BLaER1 treated with 17β-estradiol and CSF1 and Interleukin-3, amounts not matched to agents 10 nM and 100 nM (cell line): ENCODE results near the gene OR2V2.

Experiments
- H3K27ac ChIP-seq, 11 experiments: shearing (Covaris generic); formaldehyde crosslinking; 2 replicates each; pipeline ENCODE4 v1.8.1; 2022
- H3K27me3 ChIP-seq, 11 experiments: shearing (Covaris generic); formaldehyde crosslinking; 2 replicates each; pipeline ENCODE4 v1.8.1; 2022
- H3K36me3 ChIP-seq, 11 experiments: shearing (Covaris generic); formaldehyde crosslinking; 2 replicates each; pipeline ENCODE4 v1.8.1; 2022
- H3K4me1 ChIP-seq, 10 experiments: shearing (Covaris generic); formaldehyde crosslinking; 2 replicates each; pipeline ENCODE4 v1.8.1; 2022
- H3K4me2 ChIP-seq, 11 experiments: shearing (Covaris generic); formaldehyde crosslinking; 2 replicates each; pipeline ENCODE4 v1.8.1; 2022
- H3K4me3 ChIP-seq, 10 experiments: shearing (Covaris generic); formaldehyde crosslinking; 2 replicates each; pipeline ENCODE4 v1.8.1; 2022
- H3K9ac ChIP-seq, 11 experiments: shearing (Covaris generic); formaldehyde crosslinking; 2 replicates each; pipeline ENCODE4 v1.8.1; 2022
- H3K9me3 ChIP-seq, 11 experiments: shearing (Covaris generic); formaldehyde crosslinking; replicated peaks in 1 of 11; 2 replicates each; pipeline ENCODE4 v1.8.1; 2022
- H4K20me1 ChIP-seq, 11 experiments: shearing (Covaris generic); formaldehyde crosslinking; 2 replicates each; pipeline ENCODE4 v1.8.1; 2022
- Cebpa-rat ChIP-seq, 11 experiments: shearing (Covaris generic); IDR thresholded peaks; 2 replicates each; pipeline ENCODE4 v1.8.1; 2022

The OR2V2 gene

DNA sequence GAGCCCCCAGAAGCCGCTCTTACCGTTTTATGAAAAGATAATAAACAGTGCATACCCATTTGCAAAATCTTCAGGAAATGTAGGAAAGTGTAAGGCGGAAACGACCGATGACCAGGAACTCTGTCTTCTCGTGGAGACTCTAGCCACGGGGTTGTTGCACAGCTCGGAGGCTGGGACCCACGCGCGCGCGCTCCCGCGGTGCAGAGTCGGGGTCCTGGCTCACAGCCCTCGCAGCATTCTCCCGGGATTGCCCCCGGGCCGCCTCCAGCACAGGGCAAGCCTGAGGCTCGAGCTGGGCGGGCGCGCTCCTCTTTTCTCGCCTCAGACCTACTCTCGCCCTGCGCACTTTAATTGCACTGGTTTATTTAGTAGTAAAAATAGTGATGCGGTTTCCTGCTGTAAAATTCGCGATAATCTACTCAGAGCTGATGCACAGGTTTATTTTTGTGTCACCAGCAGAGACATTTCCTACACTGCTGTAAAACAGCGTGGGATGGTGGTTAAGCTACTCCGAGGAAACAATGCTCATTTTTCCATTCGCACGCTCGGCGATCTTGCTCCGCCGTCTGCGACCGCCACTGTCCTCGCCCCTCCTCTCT, 42.1 kb downstream of the OR2V2 start:
- no peak for TF ChIP-seq Cebpa-rat (IDR thresholded peaks at IDR 0.05)
- Histone ChIP-seq H3K4me3 (peak overlapping the region; percentile 69 to 91 (median 78)), H3K4me2 (peak overlapping the region; percentile 95 to 100 (median 100)), H3K27ac (peak overlapping the region in 9 of 11 experiments; percentile 25 to 89 (median 78); a peak in 14 of 22 replicates), H3K4me1 (peaks cover 18 to 44% (median 34%) of the 10 kb centered on the region in 10 experiments), H3K9me3 (no peaks in the 10 kb centered on the region), H3K36me3 (no peaks in the 10 kb centered on the region), H3K27me3 (no peaks in the 10 kb centered on the region), H4K20me1 (no peaks in the 10 kb centered on the region), H3K9ac (peak overlapping the region; percentile 83 to 92 (median 86))

DNA sequence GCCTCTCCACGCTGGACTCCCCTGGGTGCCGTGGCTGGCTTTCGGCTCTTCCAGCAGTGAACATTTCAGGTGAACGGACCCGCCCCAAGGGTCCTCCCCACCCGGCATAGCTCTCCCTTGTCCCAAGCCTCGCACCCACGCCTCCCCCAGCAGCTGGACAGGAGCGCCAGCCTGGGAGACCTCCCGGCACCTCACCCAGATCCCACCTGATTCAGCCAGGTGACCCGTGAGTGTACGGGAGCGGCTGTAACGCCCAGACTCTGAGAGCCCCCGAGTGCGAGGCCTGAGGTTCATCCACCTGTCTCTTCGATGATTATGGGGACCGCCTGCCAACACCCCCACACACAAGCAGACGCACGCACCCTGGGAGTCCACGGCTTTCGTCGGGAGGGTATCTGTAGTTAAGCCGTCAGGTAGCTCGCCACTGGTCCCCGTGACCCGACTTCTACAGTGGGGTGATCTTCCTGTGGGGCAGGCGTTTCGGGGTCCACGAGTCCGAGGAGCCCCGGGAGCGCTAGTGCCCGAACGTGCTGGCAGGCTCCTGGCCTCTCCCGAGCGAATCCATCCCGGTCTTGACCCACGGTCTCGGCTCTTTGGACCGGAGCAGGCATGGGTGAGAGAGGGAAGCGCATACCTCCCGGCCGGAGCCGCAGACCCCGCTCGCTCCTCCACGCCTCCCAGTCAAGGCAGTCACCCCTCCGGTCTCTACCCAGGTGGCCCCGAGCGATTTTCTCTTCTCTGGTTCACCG, 42.8 kb downstream of the OR2V2 start:
- H3K9ac ChIP-seq = peak overlapping the region; percentile 83 to 92 (median 86)
- no peaks in the 10 kb centered on the region; a peak in 1 of 22 replicates for H3K36me3 ChIP-seq
- peak overlapping the region in 9 of 11 experiments; percentile 41 to 94 (median 89); a peak in 15 of 22 replicates for H3K27ac ChIP-seq
- H3K4me1 ChIP-seq = peaks cover 13 to 37% (median 28%) of the 10 kb centered on the region in 10 experiments
- no peak for TF ChIP-seq Cebpa-rat (IDR thresholded peaks at IDR 0.05)
- peak overlapping the region; percentile 69 to 91 (median 78) for H3K4me3 ChIP-seq
- H4K20me1 ChIP-seq = no peaks in the 10 kb centered on the region
- no peaks in the 10 kb centered on the region for H3K9me3 ChIP-seq
- H3K4me2 ChIP-seq = peak overlapping the region; percentile 95 to 100 (median 100)
- no peaks in the 10 kb centered on the region for H3K27me3 ChIP-seq

DNA sequence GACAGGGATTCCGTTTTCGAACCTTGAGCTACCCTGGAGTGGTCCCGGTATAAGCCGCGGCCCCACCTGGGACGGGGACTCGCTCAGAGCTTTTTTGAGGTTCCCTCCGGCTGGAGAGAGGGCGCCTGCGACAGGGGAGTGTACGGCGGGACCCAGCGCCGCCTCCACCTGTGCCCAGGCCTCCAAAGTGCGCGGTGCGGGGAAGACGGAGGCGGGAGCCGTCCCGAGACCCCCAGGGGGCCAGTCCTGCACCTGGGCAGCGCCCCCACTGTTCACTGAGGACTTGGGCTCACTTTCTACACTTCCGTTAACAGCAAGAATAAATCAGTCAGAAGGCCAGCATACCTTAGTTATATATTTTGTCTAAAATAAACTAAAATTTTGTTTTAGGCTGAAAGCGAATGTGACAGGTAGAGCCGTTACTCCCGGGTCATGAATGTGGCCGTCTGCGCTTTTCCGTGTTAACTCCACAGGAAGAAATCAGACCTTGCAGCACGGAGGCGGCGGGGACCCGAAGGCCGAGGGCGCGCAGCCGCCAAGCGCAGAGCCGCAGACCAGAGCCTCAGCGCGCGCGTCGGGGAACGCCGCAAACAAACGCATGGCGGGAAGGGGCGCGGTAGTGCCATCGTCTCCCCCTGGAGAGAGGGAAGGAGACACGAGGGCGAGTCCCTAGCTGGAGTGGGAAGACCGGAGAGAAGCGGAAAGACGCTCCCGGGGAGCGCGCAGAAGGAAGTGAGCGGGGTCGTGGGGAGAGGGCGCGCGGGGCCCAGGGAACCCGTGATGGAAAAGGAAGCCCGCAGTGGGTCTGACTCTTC, 43.5 kb downstream of the OR2V2 start:
- H3K9ac ChIP-seq = peak overlapping the region; percentile 83 to 92 (median 86)

DNA sequence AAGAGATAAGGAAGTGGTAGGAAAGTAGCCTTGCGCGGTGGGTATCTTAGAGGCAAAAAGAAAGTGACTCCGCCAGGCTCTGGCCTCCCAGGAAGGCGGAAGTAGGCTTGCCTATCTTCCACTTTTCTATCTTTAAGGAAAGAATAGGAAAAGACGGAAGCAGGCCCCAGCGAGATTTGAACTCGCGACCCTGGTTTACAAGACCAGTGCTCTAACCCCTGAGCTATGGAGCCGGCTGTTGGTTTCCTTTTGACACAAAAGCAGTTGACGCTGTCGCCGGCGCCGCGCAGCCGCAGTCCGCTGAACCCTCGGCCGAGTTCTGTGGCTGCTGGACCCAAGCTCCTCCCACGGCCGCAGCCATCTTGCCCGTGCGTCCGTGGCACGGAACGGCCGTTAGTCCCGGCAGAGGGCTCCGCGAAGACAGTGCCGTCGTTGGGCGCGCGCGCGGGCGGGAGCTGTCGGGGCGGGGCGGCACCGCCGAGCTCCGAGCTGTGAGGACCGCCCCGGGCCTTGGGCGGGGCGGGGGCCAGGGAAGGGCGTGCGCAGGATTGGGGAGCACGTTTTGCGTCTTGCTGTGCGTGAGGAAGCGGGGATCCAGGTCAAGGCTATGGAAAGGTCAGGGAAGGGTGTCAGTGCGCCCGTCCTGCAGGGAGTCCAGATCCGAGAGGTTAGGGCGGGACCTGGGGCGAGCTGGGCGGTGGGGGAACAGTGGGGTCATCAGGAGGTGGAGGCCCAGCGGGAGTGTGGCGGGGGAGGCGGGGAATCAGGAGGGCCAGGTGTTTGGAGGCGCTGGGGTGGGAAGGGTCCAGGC, 44.3 kb downstream of the OR2V2 start:
- no peaks in the 10 kb centered on the region for H4K20me1 ChIP-seq
- TF ChIP-seq Cebpa-rat (IDR thresholded peaks at IDR 0.05) = no peak
- peak overlapping the region; percentile 74 to 94 (median 89) for H3K27ac ChIP-seq
- no peaks in the 10 kb centered on the region for H3K27me3 ChIP-seq
- no peaks in the 10 kb centered on the region for H3K9me3 ChIP-seq
- peak overlapping the region; percentile 95 to 100 (median 100) for H3K4me2 ChIP-seq
- H3K4me3 ChIP-seq = peak overlapping the region; percentile 69 to 91 (median 78)
- peak overlapping the region; percentile 83 to 92 (median 86) for H3K9ac ChIP-seq
- no peaks in the 10 kb centered on the region; a peak in 1 of 22 replicates for H3K36me3 ChIP-seq
- H3K4me1 ChIP-seq = peaks cover 11 to 30% (median 23%) of the 10 kb centered on the region in 10 experiments; a peak in 19 of 20 replicates

More for the DNA sequence above, 43.5 kb downstream of the OR2V2 start:
- Histone ChIP-seq H3K27me3 (no peaks in the 10 kb centered on the region), H3K4me3 (peak overlapping the region; percentile 69 to 91 (median 78)), H3K4me1 (peaks cover 11 to 30% (median 21%) of the 10 kb centered on the region in 10 experiments; a peak in 19 of 20 replicates), H3K9me3 (no peaks in the 10 kb centered on the region), H3K4me2 (peak overlapping the region; percentile 95 to 100 (median 100)), H3K27ac (peak overlapping the region; percentile 74 to 94 (median 89)), H3K36me3 (no peaks in the 10 kb centered on the region; a peak in 1 of 22 replicates), H4K20me1 (no peaks in the 10 kb centered on the region)
- TF ChIP-seq Cebpa-rat (IDR thresholded peaks at IDR 0.05) = no peak

DNA sequence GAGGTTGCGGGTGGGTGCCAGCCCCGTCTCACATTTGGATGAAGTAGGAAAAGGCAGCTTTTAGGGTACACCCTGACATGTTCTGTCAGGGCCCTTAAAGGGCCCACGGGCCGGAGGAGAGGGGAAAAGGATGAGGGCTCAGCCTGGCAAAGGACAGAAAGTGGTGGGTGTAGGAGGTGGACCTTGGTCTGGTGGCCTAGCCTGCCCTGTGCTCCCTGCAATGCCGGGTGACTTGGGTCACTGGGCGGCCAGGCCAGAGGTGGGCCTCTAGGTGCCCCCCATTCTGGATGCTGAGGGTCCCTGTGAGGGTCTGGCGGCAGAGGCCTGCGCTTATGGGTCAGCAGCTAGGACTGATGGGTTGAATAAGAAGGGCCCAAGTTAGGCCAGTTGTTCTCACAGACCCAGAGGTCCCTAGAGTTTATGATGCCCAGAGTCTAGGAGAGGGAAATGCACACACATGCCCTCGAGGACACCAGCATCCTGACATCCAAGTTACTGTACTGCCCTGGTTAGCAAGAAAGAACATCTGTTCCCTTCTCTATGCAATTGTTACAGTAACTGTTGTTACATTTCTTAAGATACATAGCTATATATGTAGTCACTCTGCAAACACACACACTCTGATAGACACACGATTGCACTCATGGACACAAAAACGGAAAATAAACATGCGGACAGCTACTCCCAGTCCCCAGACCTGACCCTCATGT, 45.1 kb downstream of the OR2V2 start:
- Histone ChIP-seq H3K4me2 (peak overlapping the region; percentile 87 to 100 (median 100)), H3K4me1 (peaks cover 11 to 35% (median 27%) of the 10 kb centered on the region in 10 experiments; a peak in 19 of 20 replicates), H3K36me3 (no peaks in the 10 kb centered on the region; a peak in 1 of 22 replicates), H3K9ac (peak overlapping the region; percentile 83 to 92 (median 86)), H3K4me3 (peak overlapping the region; percentile 69 to 91 (median 78)), H3K27ac (peak overlapping the region; percentile 74 to 94 (median 89); a peak in 21 of 22 replicates), H3K27me3 (no peaks in the 10 kb centered on the region), H4K20me1 (no peaks in the 10 kb centered on the region), H3K9me3 (no peaks in the 10 kb centered on the region)
- TF ChIP-seq Cebpa-rat (IDR thresholded peaks at IDR 0.05) = no peak

DNA sequence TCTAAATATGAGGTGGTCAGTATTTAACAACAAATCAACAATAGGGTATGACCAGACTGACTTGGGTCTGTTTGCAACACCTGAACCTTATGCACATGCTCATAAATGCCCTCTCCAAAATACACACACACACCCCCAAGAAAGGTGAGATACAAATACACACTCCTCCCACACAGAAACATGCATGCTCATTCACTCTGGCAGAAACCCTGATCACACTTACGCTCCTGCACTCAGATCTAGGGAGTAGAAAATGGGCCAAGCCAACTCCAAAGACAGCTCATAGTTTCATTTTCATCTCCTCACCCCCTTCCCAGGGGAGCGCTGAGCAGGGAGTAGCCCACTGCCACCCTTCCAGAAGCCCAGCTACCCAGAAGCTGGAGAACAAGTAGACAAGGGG, 46.3 kb downstream of the OR2V2 start:
- no peak overlapping the region for H3K27ac ChIP-seq
- H3K9me3 ChIP-seq = no peaks in the 10 kb centered on the region

DNA sequence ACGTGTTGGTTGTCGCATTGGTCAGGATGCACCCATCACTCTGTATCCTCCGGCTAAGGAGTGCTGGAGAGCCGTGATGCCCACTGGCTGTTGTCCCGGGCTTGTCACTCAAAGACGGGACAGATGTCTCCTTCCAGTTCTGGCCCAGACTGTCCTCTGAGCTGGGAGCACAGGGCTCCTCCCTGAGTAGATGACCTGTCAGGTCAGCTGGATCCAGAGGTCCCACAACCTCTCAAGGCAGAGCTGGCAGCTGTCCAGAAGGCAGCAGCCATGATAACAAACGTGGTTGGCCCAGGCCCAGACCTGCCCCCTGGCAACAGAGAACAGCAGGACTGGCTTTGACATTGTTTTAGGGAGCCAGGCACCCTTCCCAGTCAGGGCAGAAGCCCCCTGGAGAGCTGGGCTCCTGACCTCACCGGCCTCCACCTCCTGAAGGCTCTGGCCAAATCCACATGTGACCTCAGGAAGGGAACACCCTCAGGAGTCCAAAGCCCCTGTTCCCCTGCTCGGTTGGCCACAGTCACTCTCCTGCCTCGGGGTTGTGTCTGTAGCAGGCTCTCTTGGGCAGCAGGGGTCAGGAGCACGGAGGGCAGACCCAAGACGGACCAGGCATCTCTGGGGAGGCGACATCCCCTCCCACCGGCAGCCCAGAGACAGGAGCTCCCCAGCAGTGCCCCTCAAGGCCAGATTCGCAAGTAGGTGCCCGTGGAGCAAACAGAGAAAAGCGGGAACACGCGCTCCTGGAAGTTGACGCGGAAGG, 47.3 kb downstream of the OR2V2 start:
- Histone ChIP-seq H3K4me1 (peaks cover 18 to 57% (median 43%) of the 10 kb centered on the region in 10 experiments), H3K27me3 (no peaks in the 10 kb centered on the region), H3K36me3 (no peaks in the 10 kb centered on the region; a peak in 1 of 22 replicates), H3K4me3 (no peak overlapping the region), H3K27ac (no peak overlapping the region), H3K4me2 (no peak overlapping the region), H3K9me3 (no peaks in the 10 kb centered on the region), H3K9ac (no peak overlapping the region), H4K20me1 (peaks cover 0 to 7% (median 0%) of the 10 kb centered on the region in 11 experiments; a peak in 2 of 22 replicates)
- TF ChIP-seq Cebpa-rat (IDR thresholded peaks at IDR 0.05) = no peak

More for the DNA sequence above, 46.3 kb downstream of the OR2V2 start:
- H3K4me2 ChIP-seq = peak overlapping the region in 8 of 11 experiments; percentile 15 to 100 (median 100); a peak in 15 of 22 replicates
- peaks cover 12 to 47% (median 36%) of the 10 kb centered on the region in 10 experiments; a peak in 19 of 20 replicates for H3K4me1 ChIP-seq
- no peaks in the 10 kb centered on the region; a peak in 1 of 22 replicates for H3K36me3 ChIP-seq
- peak overlapping the region in 1 of 11 experiments; percentile 83; a peak in 1 of 22 replicates for H3K9ac ChIP-seq
- H4K20me1 ChIP-seq = peaks cover 0 to 3% (median 0%) of the 10 kb centered on the region in 11 experiments; a peak in 1 of 22 replicates
- H3K4me3 ChIP-seq = no peak overlapping the region
- H3K27me3 ChIP-seq = no peaks in the 10 kb centered on the region
- TF ChIP-seq Cebpa-rat (IDR thresholded peaks at IDR 0.05) = no peak
